Osteoblast (primary cell): ENCODE data around the gene BRSK2. TPM values are rescaled to one million over a fixed set of nuclear protein-coding genes. Genes with fewer than 3 reads are reported as not detected.

Experiments
- DNase-seq: peaks from one replicate; pipeline ENCODE4 v3.0.0; 2011; ENCODE audit warnings: low spot score, mixed read lengths; ENCODE audit not compliant: insufficient read length; ENCODE audit errors: missing footprints
- H2AFZ ChIP-seq: 2 replicates; pipeline ENCODE4 v1.6.0; 2011; ENCODE audit warnings: mild to moderate bottlenecking, low read length
- H3K27ac ChIP-seq: 2 replicates; pipeline ENCODE4 v1.5.1; 2011; ENCODE audit warnings: mild to moderate bottlenecking, low read depth, low read length, moderate library complexity
- H3K27me3 ChIP-seq: 2 replicates; pipeline ENCODE4 v1.6.0; 2012; ENCODE audit warnings: mild to moderate bottlenecking, control low read depth, inconsistent platforms, low read length, moderate library complexity; ENCODE audit not compliant: insufficient read depth
- H3K36me3 ChIP-seq: 2 replicates; pipeline ENCODE4 v1.5.1; 2011; ENCODE audit warnings: mild to moderate bottlenecking, low read length, control low read depth, moderate library complexity; ENCODE audit not compliant: insufficient read depth
- H3K4me1 ChIP-seq: 2 replicates; pipeline ENCODE4 v1.5.1; 2011; ENCODE audit warnings: mild to moderate bottlenecking, low read length, control low read depth, moderate library complexity; ENCODE audit not compliant: insufficient read depth
- H3K4me2 ChIP-seq: 2 replicates; pipeline ENCODE4 v1.6.0; 2011; ENCODE audit warnings: mild to moderate bottlenecking, low read length; ENCODE audit not compliant: insufficient read depth
- H3K4me3 ChIP-seq: fragments of 200-600 bp; sonication (generic); 3 replicates; pipeline ENCODE4 v1.5.1; 2012; ENCODE audit warnings: mild to moderate bottlenecking, low read length, inconsistent platforms; ENCODE audit not compliant: insufficient read depth
- H3K79me2 ChIP-seq: 2 replicates; pipeline ENCODE4 v1.6.0; 2012; ENCODE audit warnings: mild to moderate bottlenecking, low read length, control low read depth, inconsistent platforms; ENCODE audit not compliant: insufficient read depth
- H3K9me3 ChIP-seq: 2 replicates; pipeline ENCODE4 v1.5.1; 2011; ENCODE audit warnings: low read depth, low read length, control low read depth
- H4K20me1 ChIP-seq: 2 replicates; pipeline ENCODE4 v1.6.0; 2012; ENCODE audit warnings: mild to moderate bottlenecking, low read length, control low read depth; ENCODE audit not compliant: insufficient read depth
- total RNA-seq: library from RNA; depleted of rRNA; stranded (reverse); fragments of >200 nt; gene quantifications from 2 replicates; pipeline ENCODE4 v1.2.3, GENCODE V29; 2012
- TF ChIP-seq, protein P1 (sequence below): IDR thresholded peaks from 2 replicates; pipeline ENCODE4 v1.5.1; 2011; ENCODE audit warnings: mild to moderate bottlenecking, low read depth, low read length, moderate library complexity; ENCODE audit errors: extremely low read depth

The BRSK2 gene
- total RNA-seq, 1 donor: 0.36 TPM

DNA sequence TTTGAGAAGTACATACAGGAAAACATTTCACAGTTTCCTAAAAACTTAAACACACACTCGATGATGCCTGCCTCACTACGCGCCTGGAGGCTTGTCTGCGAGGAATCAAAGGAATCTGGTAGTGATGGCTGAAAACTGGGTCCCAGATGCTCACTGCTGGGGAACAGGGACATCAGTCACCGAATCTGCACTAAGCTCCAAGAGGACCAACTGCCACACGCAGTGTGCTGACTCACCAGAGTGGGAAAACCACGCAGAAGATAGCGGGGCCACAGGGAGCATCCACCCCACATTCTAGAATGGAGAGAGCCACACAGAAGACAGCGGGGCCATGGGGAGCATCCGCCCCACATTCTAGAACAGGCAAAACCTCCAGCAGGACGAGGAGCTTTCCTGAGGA lies 121.2 kb downstream of the BRSK2 start:
- Histone ChIP-seq H3K36me3 (no peaks in the 10 kb centered on the region), H3K27ac (no peak overlapping the region), H3K4me1 (peaks cover 8% of the 10 kb centered on the region), H3K4me3 (no peak overlapping the region), H2AFZ (no peak overlapping the region), H3K79me2 (peaks cover 56% of the 10 kb centered on the region), H4K20me1 (peaks cover 80% of the 10 kb centered on the region), H3K9me3 (no peaks in the 10 kb centered on the region), H3K27me3 (no peaks in the 10 kb centered on the region), H3K4me2 (no peak overlapping the region)
- TF ChIP-seq, protein P1, sequence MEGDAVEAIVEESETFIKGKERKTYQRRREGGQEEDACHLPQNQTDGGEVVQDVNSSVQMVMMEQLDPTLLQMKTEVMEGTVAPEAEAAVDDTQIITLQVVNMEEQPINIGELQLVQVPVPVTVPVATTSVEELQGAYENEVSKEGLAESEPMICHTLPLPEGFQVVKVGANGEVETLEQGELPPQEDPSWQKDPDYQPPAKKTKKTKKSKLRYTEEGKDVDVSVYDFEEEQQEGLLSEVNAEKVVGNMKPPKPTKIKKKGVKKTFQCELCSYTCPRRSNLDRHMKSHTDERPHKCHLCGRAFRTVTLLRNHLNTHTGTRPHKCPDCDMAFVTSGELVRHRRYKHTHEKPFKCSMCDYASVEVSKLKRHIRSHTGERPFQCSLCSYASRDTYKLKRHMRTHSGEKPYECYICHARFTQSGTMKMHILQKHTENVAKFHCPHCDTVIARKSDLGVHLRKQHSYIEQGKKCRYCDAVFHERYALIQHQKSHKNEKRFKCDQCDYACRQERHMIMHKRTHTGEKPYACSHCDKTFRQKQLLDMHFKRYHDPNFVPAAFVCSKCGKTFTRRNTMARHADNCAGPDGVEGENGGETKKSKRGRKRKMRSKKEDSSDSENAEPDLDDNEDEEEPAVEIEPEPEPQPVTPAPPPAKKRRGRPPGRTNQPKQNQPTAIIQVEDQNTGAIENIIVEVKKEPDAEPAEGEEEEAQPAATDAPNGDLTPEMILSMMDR: no peak
- no peak for DNase-seq

DNA sequence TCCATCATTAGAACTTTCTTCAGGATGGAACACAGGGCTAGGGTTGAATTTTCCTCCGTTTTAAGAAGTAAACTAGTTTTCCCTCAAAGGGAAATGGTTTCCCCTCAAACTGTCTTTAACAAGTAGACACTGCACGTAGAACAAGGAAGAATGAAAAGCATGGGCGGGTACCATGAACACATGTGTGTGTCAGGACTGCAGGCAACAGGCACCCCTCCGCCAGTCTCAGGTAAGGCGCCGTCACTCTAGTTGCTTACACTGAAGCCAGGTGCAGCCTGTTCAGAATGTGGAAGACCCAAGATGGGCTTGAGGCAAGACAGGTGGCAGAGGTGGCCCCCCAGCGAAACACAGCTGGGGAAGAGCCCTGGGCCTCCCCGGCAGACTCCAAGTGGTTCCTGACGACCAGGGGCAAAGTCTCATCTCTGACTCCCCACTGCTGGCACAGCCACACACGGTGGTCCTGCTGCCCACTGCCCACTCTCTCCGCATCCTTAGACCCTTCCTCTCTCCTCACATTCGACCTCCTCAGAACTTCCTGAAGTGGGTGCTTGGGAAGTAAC lies 122.3 kb downstream of the BRSK2 start:
- Histone ChIP-seq H4K20me1 (peaks cover 81% of the 10 kb centered on the region), H3K27me3 (no peaks in the 10 kb centered on the region), H3K4me2 (no peak overlapping the region), H3K27ac (no peak overlapping the region), H3K36me3 (no peaks in the 10 kb centered on the region), H3K9me3 (no peaks in the 10 kb centered on the region), H3K4me1 (peaks cover 17% of the 10 kb centered on the region), H2AFZ (no peak overlapping the region), H3K79me2 (peaks cover 57% of the 10 kb centered on the region), H3K4me3 (no peak overlapping the region)
- DNase-seq: peak; percentile 47
- TF ChIP-seq, protein P1: no peak

Other genes starting within 250 kb of the BRSK2 start
- not detected in 2 replicates for gene MUC5AC, start 232.0 kb upstream of the BRSK2 start, total RNA-seq
- not detected in 2 replicates for gene MUC5B, start 166.9 kb upstream of the BRSK2 start, total RNA-seq
- 30.8 and 35.9 TPM in 2 replicates for gene TOLLIP, start 80.3 kb upstream of the BRSK2 start, total RNA-seq
- 28.2 and 29.8 TPM in 2 replicates for gene MOB2, start 96.8 kb downstream of the BRSK2 start, total RNA-seq
- gene DUSP8, start 182.3 kb downstream of the BRSK2 start, total RNA-seq: under 0.01 TPM in 2 replicates
- gene KRTAP5-1, start 195.3 kb downstream of the BRSK2 start, total RNA-seq: not detected in 2 replicates
- gene KRTAP5-2, start 208.4 kb downstream of the BRSK2 start, total RNA-seq: not detected in 2 replicates
- gene KRTAP5-3, start 218.5 kb downstream of the BRSK2 start, total RNA-seq: not detected in 2 replicates
- gene KRTAP5-4, start 232.2 kb downstream of the BRSK2 start, total RNA-seq: not detected in 2 replicates
- not detected in 2 replicates for gene KRTAP5-5, start 239.8 kb downstream of the BRSK2 start, total RNA-seq